Heart left ventricle (tissue), 16 donors: ENCODE measurements around the gene VPS35L. TPM values are rescaled to one million over a fixed set of nuclear protein-coding genes. Genes with fewer than 3 reads are reported as not detected.
"Not testable (repeated sequence)": the region's sequence is repeated elsewhere in the genome, so short reads cannot be mapped to it uniquely, and the experiment has no call there.

Source experiments
- ATAC-seq, 4 donors: fragments of 200-7000 bp; cut with Tn5 transposase; one replicate each; pipeline ENCODE4 v1.9.1; 2020 to 2022; ENCODE audit warnings: moderate library complexity in 4 of 4, mild to moderate bottlenecking in 3 of 4, moderate number of reproducible peaks in 1 of 4
- DNase-seq, 5 donors: peaks; one replicate each; pipeline ENCODE4 v3.0.0-alpha.2; 2020
- H3K27ac ChIP-seq, 12 donors: fragments of 200-600 bp; sonication (generic) in 4 of 12; one replicate each; pipeline versions ENCODE4 v1.5.0 to v1.8.0; 2016 to 2022; ENCODE audit warnings: mild to moderate bottlenecking in 2 of 12
- H3K27me3 ChIP-seq, 9 donors: fragments of 200-600 bp; sonication (generic) in 2 of 9; one replicate each; pipeline versions ENCODE4 v1.5.1 to v1.8.0; 2016 to 2022; ENCODE audit warnings: mild to moderate bottlenecking in 3 of 9
- H3K36me3 ChIP-seq, 9 donors: fragments of 200-600 bp; sonication (generic) in 2 of 9; one replicate each; pipeline versions ENCODE4 v1.5.0 to v1.8.0; 2018 to 2022; ENCODE audit warnings: mild to moderate bottlenecking in 2 of 9
- H3K4me1 ChIP-seq, 12 donors: fragments of 200-600 bp; sonication (generic) in 4 of 12; one replicate each; pipeline versions ENCODE4 v1.5.0 to v1.8.0; 2016 to 2022; ENCODE audit warnings: mild to moderate bottlenecking in 3 of 12
- H3K4me3 ChIP-seq, 12 donors: fragments of 200-600 bp; sonication (generic) in 4 of 12; one replicate each; pipeline versions ENCODE4 v1.5.0 to v1.8.0; 2017 to 2022; ENCODE audit warnings: mild to moderate bottlenecking in 9 of 12, moderate library complexity in 4 of 12
- H3K9me3 ChIP-seq, 12 donors: fragments of 200-600 bp; sonication (generic) in 4 of 12; one replicate each; pipeline versions ENCODE4 v1.5.0 to v1.8.0; 2016 to 2022; ENCODE audit warnings: mild to moderate bottlenecking in 1 of 12
- POLR2A ChIP-seq, 2 donors: fragments of 450-650 bp; IDR thresholded peaks; one replicate each; pipeline ENCODE4 v1.6.1; 2017; ENCODE audit warnings: antibody characterized with exemption in 2 of 2, mild to moderate bottlenecking in 2 of 2, moderate library complexity in 2 of 2
- WGBS, 4 donors: extraction: QIAGEN DNeasy Blood & Tissue Kit in 2 of 4; methylation state at CpG; one replicate each; pipeline versions ENCODE4 v1.1.5 to v1.1.7; 2013 to 2018; 5-methylcytosine and 5-hydroxymethylcytosine counted together
- intact Hi-C, 10 donors: fragments of 100-400 bp; cut with DNase I; formaldehyde crosslinking; loops; one replicate each; pipeline versions ENCODE4 v1.11.1 to v1.14.2; 2022
- polyA plus RNA-seq, 2 donors: library from polyadenylated mRNA; stranded (reverse); fragments of 200-250 nt; gene quantifications; one replicate each; pipeline ENCODE4 v1.2.3, GENCODE V29; 2013
- total RNA-seq, 9 donors: library from RNA; depleted of rRNA in 2 of 9; stranded (reverse); fragments of >200 nt in 2 of 9; fragmentation: NEBNext Ultra II Directional in 3 of 9; extraction: Animal tissue kit (Norgen Biotek cat#: 25700) in 3 of 9; gene quantifications; one replicate each; pipeline versions ENCODE4 v1.1.0 to v1.2.4, GENCODE V29; 2016 to 2023
- TF ChIP-seq, protein P1 (sequence below), 12 donors: fragments of 200-600 bp; sonication (generic) in 4 of 12; IDR thresholded peaks; one replicate each; pipeline versions ENCODE4 v1.5.0 to v1.8.0; 2018 to 2022; ENCODE audit warnings: antibody characterized with exemption in 12 of 12, mild to moderate bottlenecking in 5 of 12
- donor health status: ischemic (EF 13 %, LVEDD 7.1; RV severe dilation, severe dysfunction).
- donor health status: healthy with polysubstance abuse.
- donor health status: DM: no; HTN: yes; CAD: no.
- donor health status: DM: no; HTN: no; CAD: no.
- donor health status: ischemic (EF 25% LVEDD 6.9; RV normal size, moderate dysfunction).
- donor health status: ischemic (EF 25% LVEDD 5.7; RV mildly dilated, moderate dysfunction).
- donor health status: healthy.
- donor health status: DM: yes; HTN: yes; CAD: no.
- donor health status: ischemic (EF 35%, LVEDD 5.7; RV mildly dilated, moderate dysfunction).
- donor health status: nonischemic (EF 11% LVEDD 7.7; RV severe dilation, severe dysfunction).
- donor health status: DM: yes; HTN: yes; CAD: no.
- donor health status: PGD.
- donor health status: ischemic (EF 29% LVEDD 5.4; RV normal size, mild dysfunction).
- donor health status: nonischemic (EF 23%, LVEDD 6.1; RV moderate dilation, normal function).

VPS35L gene
- total and polyA plus RNA-seq, 11 donors: 13.7 to 47.3 (median 24.4) TPM

DNA sequence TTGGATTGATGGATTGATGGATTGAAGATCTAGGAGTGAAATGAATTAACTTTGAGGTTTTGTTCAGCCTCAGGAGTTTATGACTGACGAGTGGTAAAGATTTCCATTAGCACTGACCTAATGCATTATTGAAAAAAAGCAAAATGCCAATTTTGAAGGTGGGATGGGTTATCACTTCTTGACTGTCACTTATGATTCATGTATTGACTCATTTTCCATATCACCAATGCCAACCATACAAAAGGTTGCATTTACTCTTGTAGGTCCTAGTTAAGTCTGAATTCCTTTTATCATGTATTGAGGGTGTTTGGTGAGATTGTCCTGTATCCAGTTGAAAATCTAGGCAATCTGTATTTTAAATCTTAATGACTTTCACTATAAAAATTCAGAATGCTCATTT lies 104.9 kb downstream of the VPS35L start:
- H3K27ac ChIP-seq: no peak overlapping the region
- intact Hi-C loops: loop anchor here in 2 of 10 donors (2.0 to 10.0 kb wide), 2 partner anchors 214 to 224 kb away; partner anchors contain the start of gene GPRC5B (in 1 of the 2)
- H3K4me3 ChIP-seq: no peak overlapping the region
- no peaks in the 10 kb centered on the region for H3K4me1 ChIP-seq
- H3K27me3 ChIP-seq: no peaks in the 10 kb centered on the region
- peaks cover 0 to 5% (median 1%) of the 10 kb centered on the region in 12 donors for H3K9me3 ChIP-seq
- DNase-seq (no peak), ATAC-seq (no peak)
- H3K36me3 ChIP-seq: peaks cover 0 to 51% (median 21%) of the 10 kb centered on the region in 9 donors
- WGBS, 4 donors: 92 to 97% (median 94%) methylated on average over 1 of the region's 1 CpG
- TF ChIP-seq, protein P1, sequence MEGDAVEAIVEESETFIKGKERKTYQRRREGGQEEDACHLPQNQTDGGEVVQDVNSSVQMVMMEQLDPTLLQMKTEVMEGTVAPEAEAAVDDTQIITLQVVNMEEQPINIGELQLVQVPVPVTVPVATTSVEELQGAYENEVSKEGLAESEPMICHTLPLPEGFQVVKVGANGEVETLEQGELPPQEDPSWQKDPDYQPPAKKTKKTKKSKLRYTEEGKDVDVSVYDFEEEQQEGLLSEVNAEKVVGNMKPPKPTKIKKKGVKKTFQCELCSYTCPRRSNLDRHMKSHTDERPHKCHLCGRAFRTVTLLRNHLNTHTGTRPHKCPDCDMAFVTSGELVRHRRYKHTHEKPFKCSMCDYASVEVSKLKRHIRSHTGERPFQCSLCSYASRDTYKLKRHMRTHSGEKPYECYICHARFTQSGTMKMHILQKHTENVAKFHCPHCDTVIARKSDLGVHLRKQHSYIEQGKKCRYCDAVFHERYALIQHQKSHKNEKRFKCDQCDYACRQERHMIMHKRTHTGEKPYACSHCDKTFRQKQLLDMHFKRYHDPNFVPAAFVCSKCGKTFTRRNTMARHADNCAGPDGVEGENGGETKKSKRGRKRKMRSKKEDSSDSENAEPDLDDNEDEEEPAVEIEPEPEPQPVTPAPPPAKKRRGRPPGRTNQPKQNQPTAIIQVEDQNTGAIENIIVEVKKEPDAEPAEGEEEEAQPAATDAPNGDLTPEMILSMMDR (IDR thresholded peaks at IDR 0.05): no peak
- TF ChIP-seq POLR2A (IDR thresholded peaks at IDR 0.05): no peak

DNA sequence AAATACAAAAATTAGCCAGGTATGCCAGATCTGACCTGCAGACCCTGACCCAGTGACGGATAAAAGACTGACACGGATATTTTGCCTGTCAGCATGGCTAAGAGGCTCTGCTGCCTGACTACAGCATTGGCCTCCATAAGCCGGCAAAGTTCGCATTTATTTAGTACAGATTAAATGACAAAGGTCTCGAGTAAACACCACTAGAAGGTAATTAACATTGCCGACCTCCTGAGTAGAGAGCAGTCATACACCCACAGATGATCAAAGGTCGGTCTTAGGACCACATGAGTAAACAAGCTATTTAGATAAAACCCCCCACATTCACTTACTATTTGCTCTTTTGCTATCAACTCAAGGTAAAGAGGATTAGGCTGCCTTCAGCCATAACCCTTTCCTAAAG lies 106.8 kb downstream of the VPS35L start:
- no peak for ATAC-seq
- intact Hi-C loops: loop anchor here in 1 of 10 donors (10.0 kb wide), 1 partner anchor 212 kb away; no protein-coding TSS in a partner anchor
- H3K27ac ChIP-seq: no peak overlapping the region

GRCh38 chr16:19664166-19664565 lies 108.7 kb downstream of the VPS35L start:
- DNase-seq (no peak), ATAC-seq (no peak)
- intact Hi-C loops: loop anchor here in 1 of 10 donors (10.0 kb wide), 1 partner anchor 211 kb away; no protein-coding TSS in a partner anchor
- Histone ChIP-seq H3K27me3 (no peaks in the 10 kb centered on the region), H3K36me3 (peaks cover 0 to 30% (median 12%) of the 10 kb centered on the region in 9 donors), H3K27ac (no peak overlapping the region), H3K4me3 (no peak overlapping the region), H3K4me1 (peaks cover 0 to 25% (median 10%) of the 10 kb centered on the region in 12 donors), H3K9me3 (peaks cover 0 to 5% (median 1%) of the 10 kb centered on the region in 12 donors)
- no peak for TF ChIP-seq POLR2A (IDR thresholded peaks at IDR 0.05)
- TF ChIP-seq, protein P1 (IDR thresholded peaks at IDR 0.05): no peak
- WGBS, 4 donors: 91 to 97% (median 95%) methylated on average over 6 of the region's 6 CpGs

More for the DNA sequence above, 106.8 kb downstream of the VPS35L start:
- DNase-seq: no peak
- H3K9me3 ChIP-seq: peaks cover 0 to 5% (median 1%) of the 10 kb centered on the region in 12 donors
- 95 to 97% (median 96%) methylated on average over 7 of the region's 7 CpGs for WGBS, 4 donors
- no peak for TF ChIP-seq POLR2A (IDR thresholded peaks at IDR 0.05)
- TF ChIP-seq, protein P1 (IDR thresholded peaks at IDR 0.05): no peak
- peaks cover 0 to 16% (median 10%) of the 10 kb centered on the region in 12 donors for H3K4me1 ChIP-seq
- H3K27me3 ChIP-seq: no peaks in the 10 kb centered on the region
- peaks cover 0 to 36% (median 17%) of the 10 kb centered on the region in 9 donors for H3K36me3 ChIP-seq
- H3K4me3 ChIP-seq: no peak overlapping the region

DNA sequence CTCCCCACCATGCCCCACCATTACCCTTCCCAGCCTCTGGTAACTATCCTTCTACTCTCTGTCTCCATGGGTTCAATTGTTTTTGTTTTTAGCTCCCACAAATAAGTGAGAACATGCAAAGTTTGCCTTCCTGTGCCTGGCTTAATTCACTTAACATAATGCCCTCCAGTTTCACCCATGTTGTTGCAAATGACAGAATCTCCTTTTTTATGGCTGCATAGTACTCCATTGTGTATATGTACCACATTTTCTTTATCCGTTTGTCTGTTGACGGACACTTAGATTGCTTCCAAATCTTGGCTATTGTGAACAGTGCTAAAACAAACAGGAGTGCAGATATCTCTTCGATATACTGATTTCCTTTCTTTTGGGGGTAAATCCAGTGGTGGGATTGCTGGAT lies 109.8 kb downstream of the VPS35L start:
- 98 to 100% (median 98%) methylated on average over 3 of the region's 3 CpGs for WGBS, 4 donors
- H3K4me1 ChIP-seq: peaks cover 0 to 25% (median 10%) of the 10 kb centered on the region in 12 donors
- peaks cover 0 to 34% (median 22%) of the 10 kb centered on the region in 9 donors for H3K36me3 ChIP-seq
- H3K27me3 ChIP-seq, DNase-seq, H3K27ac ChIP-seq, H3K9me3 ChIP-seq, ATAC-seq, H3K4me3 ChIP-seq: not testable (repeated sequence)
- intact Hi-C loops: loop anchor here in 1 of 10 donors (10.0 kb wide), 1 partner anchor 209 kb away; no protein-coding TSS in a partner anchor
